Fibroblast of lung (primary cell): ENCODE data around the gene NRTN.

ENCODE experiments used
- CTCF ChIP-seq, 2 donors: IDR thresholded peaks in 1 of 2; conservative IDR thresholded peaks in 1 of 2; 1 replicate in 1 of 2; 2 replicates in 1 of 2; pipeline ENCODE4 v1.5.1; 2011 to 2012; ENCODE audit warnings: low read length in 2 of 2, control low read depth in 1 of 2, inconsistent platforms in 1 of 2, low read depth in 1 of 2, mild to moderate bottlenecking in 1 of 2
- EZH2 ChIP-seq: IDR thresholded peaks from 2 replicates; pipeline ENCODE4 v1.5.1; 2012; ENCODE audit warnings: low read length, control low read depth, mild to moderate bottlenecking; ENCODE audit errors: missing control alignments

DNA sequence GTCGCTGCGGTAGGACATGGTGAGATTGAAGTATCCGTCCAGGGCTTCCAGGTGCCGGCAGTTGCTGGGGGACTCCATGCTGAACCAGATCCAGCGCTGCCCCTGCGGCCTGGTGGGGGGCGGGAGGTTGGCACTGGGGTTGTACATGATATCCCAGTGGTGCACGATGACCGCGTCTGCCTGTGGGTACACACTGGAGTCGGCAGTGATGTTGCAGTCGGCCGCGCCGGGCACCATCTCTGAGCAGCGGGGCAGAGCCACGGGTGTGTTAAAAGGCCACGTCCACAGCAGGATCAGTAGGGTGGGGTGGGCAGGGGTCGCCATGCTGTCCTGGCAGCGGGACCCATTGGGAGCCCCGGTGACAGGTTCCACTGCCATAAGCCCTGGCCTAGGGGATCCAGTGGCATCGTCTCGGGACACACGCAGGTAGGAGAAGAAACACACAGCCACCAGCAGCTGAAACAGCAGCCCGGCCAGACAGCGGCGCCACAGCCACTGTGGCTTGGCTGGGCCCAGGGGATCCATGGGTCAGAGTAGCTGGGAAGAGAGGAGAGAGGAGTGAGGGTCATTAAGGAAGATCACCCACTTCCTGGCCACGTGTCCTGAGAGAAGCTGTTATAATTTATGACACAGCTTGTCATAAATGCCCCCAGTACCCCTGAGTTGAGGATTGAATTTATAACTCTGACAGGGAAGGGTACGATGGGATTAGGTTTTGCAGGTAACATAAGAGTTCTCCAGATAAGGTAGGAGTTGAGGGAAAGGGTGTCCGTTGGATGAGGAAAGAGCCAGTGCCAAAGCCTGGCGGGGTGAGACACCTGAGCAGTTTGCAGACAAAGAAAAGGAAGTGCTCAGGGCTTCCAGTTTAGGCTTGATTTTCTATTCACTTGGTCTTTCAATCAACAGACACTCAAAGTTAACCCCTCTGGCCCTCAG is 62.6 kb downstream of the NRTN start:
- TF ChIP-seq CTCF (conservative IDR thresholded peaks at IDR 0.05 in 1 of 2, IDR thresholded peaks at IDR 0.05 in 1 of 2; ENCODE audit: low read depth in 1 of 2, low read length in 2 of 2), result no peak
- TF ChIP-seq EZH2, result no peak
